22Rv1 (cell line): ENCODE measurements around the gene ANKRD60.

Source experiments
- H3K27ac ChIP-seq: fragments of 450-650 bp; 2 replicates; pipeline ENCODE4 v1.5.1; 2017
- CTCF ChIP-seq: fragments of 450-650 bp; IDR thresholded peaks from 2 replicates; pipeline ENCODE4 v1.5.1; 2017; ENCODE audit warnings: mild to moderate bottlenecking
- ZFX ChIP-seq: fragments of 450-650 bp; IDR thresholded peaks from 2 replicates; pipeline ENCODE4 v1.6.1; 2017; ENCODE audit warnings: antibody characterized with exemption, borderline replicate concordance

Gene ANKRD60

GRCh38 chr20:58229198-58229798, 845 bp upstream of the ANKRD60 start:
- H3K27ac ChIP-seq = no peak overlapping the region
- no peak for TF ChIP-seq CTCF

- no peak overlapping the region for H3K27ac ChIP-seq
- no peak for TF ChIP-seq ZFX
- TF ChIP-seq CTCF = no peak
These were observed 360 bp downstream of the ANKRD60 start for GRCh38 chr20:58228103-58228483.

GRCh38 chr20:58227391-58228102, 906 bp downstream of the ANKRD60 start:
- H3K27ac ChIP-seq = no peak overlapping the region
- TF ChIP-seq ZFX = no peak

- no peak overlapping the region for H3K27ac ChIP-seq
- TF ChIP-seq ZFX (no peak), CTCF (no peak)
These were observed 2.8 kb downstream of the ANKRD60 start for GRCh38 chr20:58225452-58226200.

- TF ChIP-seq ZFX (no peak), CTCF (no peak)
- H3K27ac ChIP-seq = no peak overlapping the region
These were observed 3.5 kb downstream of the ANKRD60 start for GRCh38 chr20:58224974-58225373.

GRCh38 chr20:58224097-58224496, 4.4 kb downstream of the ANKRD60 start:
- no peak overlapping the region for H3K27ac ChIP-seq
- TF ChIP-seq CTCF (no peak), ZFX (no peak)

- no peak overlapping the region for H3K27ac ChIP-seq
These were observed 5.0 kb downstream of the ANKRD60 start for GRCh38 chr20:58223358-58223941.

More at GRCh38 chr20:58223358-58223941, 5.0 kb downstream of the ANKRD60 start:
- no peak for TF ChIP-seq ZFX
- no peak for TF ChIP-seq CTCF
